HEK293T (cell line): ENCODE results near the gene TRPM2.

ENCODE experiments used
- ELF4 ChIP-seq: fragments of 450-650 bp; IDR thresholded peaks from 2 replicates; pipeline ENCODE4 v1.6.1; 2017; ENCODE audit warnings: antibody characterized with exemption
- FOXM1 ChIP-seq: fragments of 450-650 bp; IDR thresholded peaks from 2 replicates; pipeline ENCODE4 v1.6.1; 2017; ENCODE audit warnings: mild to moderate bottlenecking, borderline replicate concordance
- SP1 ChIP-seq: fragments of 450-650 bp; IDR thresholded peaks from 2 replicates; pipeline ENCODE4 v1.6.1; 2017
- TARDBP ChIP-seq: fragments of 450-650 bp; IDR thresholded peaks from 2 replicates; pipeline ENCODE4 v1.6.1; 2016

- TF ChIP-seq SP1 = no peak
- TF ChIP-seq ELF4 = no peak
- TF ChIP-seq FOXM1 = no peak
- no peak for TF ChIP-seq TARDBP
These were observed 34.7 kb upstream of the TRPM2 start for GRCh38 chr21:44318489-44319285.
